ENCODE measurements around the gene PYDC1. TPM values are rescaled to one million over a fixed set of nuclear protein-coding genes. Genes with fewer than 3 reads are reported as not detected.
A peak's percentile ranks its signal among the peaks of the same experiment; 100 is the strongest.

The PYDC1 gene
- total RNA-seq, 1 experiment from 2014 or later = not detected

- CTCF ChIA-PET = no interaction called here
- H3K36me3 Mint-ChIP-seq (ENCODE audit: insufficient read depth, unreplicated experiment) = peaks cover 72% of the 10 kb centered on the region
- no peaks in the 10 kb centered on the region for H3K9me3 ChIP-seq
- H3K4me1 ChIP-seq = no peaks in the 10 kb centered on the region
- BruUV-seq (replicated peaks) = TSS peak; percentile 35
- intact Hi-C loops (cut with micrococcal nuclease; ENCODE audit: unreplicated experiment) = no loop called here
- peaks cover 11% of the 10 kb centered on the region for H3K4me1 Mint-ChIP-seq (ENCODE audit: low read depth, unreplicated experiment)
- peak overlapping the region; percentile 100 for H3K27ac Mint-ChIP-seq (ENCODE audit: unreplicated experiment)
- no peak for TF ChIP-seq CTCF (IDR thresholded peaks at IDR 0.05; ENCODE audit: insufficient read depth in 1 of 2, low read depth in 1 of 2, low read length in 1 of 2, severe bottlenecking in 1 of 2, unreplicated experiment in 1 of 2)
- POLR2A ChIA-PET = interaction anchor here (0.6 to 2.1 kb wide), 4 partner anchors 39 to 178 kb away, joined by 5 to 37 read pairs (median 18); partner anchors contain the start of genes KAT8, ZNF646 and ZNF668
- peak overlapping the region; percentile 97 for H3K4me3 Mint-ChIP-seq (ENCODE audit: unreplicated experiment)
- H3K27me3 Mint-ChIP-seq (ENCODE audit: insufficient read depth, unreplicated experiment) = no peaks in the 10 kb centered on the region
- H3K4me3 ChIP-seq (ENCODE audit: low read depth, low read length) = peak overlapping the region; percentile 95
- DNase-seq = peak in 1 of 2 experiments; percentile 30
- peaks cover 2% of the 10 kb centered on the region for H3K36me3 ChIP-seq (ENCODE audit: control insufficient read depth, insufficient read depth, low read length)
- H3K9me3 Mint-ChIP-seq (ENCODE audit: unreplicated experiment) = no peaks in the 10 kb centered on the region
- H3K27me3 ChIP-seq (replicated peaks; ENCODE audit: control insufficient read depth, insufficient read depth, low read length) = no peaks in the 10 kb centered on the region
Observed at GRCh38 chr16:31181102-31181830, 35.7 kb downstream of the PYDC1 start.

GRCh38 chr16:31179747-31180459 is 37.0 kb downstream of the PYDC1 start, which contains the start of gene FUS:
FUS (plus strand) TSS chr16:31180139; CDS start chr16:31180215, 76 bp downstream.
- CTCF ChIA-PET = interaction anchor here (1.0 kb wide), 1 partner anchor 38 kb away, joined by 4 read pairs; no protein-coding TSS in a partner anchor

More at GRCh38 chr16:31179747-31180459, 37.0 kb downstream of the PYDC1 start, which contains the start of gene FUS:
- peaks cover 4% of the 10 kb centered on the region for H3K4me1 Mint-ChIP-seq (ENCODE audit: low read depth, unreplicated experiment)
- H3K27me3 Mint-ChIP-seq (ENCODE audit: insufficient read depth, unreplicated experiment) = no peaks in the 10 kb centered on the region
- Histone ChIP-seq H3K4me1 (no peaks in the 10 kb centered on the region), H3K4me3 (ENCODE audit: low read depth, low read length) (peak within 1 kb of the TSS; percentile 95), H3K9me3 (no peaks in the 10 kb centered on the region), H3K27me3 (replicated peaks; ENCODE audit: control insufficient read depth, insufficient read depth, low read length) (no peaks in the 10 kb centered on the region), H3K36me3 (ENCODE audit: control insufficient read depth, insufficient read depth, low read length) (no peaks in the 10 kb centered on the region; the same call in none of the 2 replicates)
- POLR2A ChIA-PET = interaction anchor here (0.6 to 2.1 kb wide), 12 partner anchors 11 to 533 kb away, joined by 3 to 37 read pairs (median 4); partner anchors contain the start of genes ARMC5, KAT8, ZNF646 and ZNF668
- TF ChIP-seq CTCF (IDR thresholded peaks at IDR 0.05; ENCODE audit: insufficient read depth in 1 of 2, low read depth in 1 of 2, low read length in 1 of 2, severe bottlenecking in 1 of 2, unreplicated experiment in 1 of 2) = no peak
- H3K4me3 Mint-ChIP-seq (ENCODE audit: unreplicated experiment) = peak within 1 kb of the TSS; percentile 97
- H3K9me3 Mint-ChIP-seq (ENCODE audit: unreplicated experiment) = no peaks in the 10 kb centered on the region
- peak within 1 kb of the TSS; percentile 100 for H3K27ac Mint-ChIP-seq (ENCODE audit: unreplicated experiment)
- peaks cover 59% of the 10 kb centered on the region for H3K36me3 Mint-ChIP-seq (ENCODE audit: insufficient read depth, unreplicated experiment)
- intact Hi-C loops (cut with micrococcal nuclease; ENCODE audit: unreplicated experiment) = no loop called here
- BruUV-seq (replicated peaks) = no TSS peak
- peak; percentile 88 to 90 for DNase-seq

Measured in Caco-2 (cell line).